ENCODE measurements around the gene TERT.

DNA sequence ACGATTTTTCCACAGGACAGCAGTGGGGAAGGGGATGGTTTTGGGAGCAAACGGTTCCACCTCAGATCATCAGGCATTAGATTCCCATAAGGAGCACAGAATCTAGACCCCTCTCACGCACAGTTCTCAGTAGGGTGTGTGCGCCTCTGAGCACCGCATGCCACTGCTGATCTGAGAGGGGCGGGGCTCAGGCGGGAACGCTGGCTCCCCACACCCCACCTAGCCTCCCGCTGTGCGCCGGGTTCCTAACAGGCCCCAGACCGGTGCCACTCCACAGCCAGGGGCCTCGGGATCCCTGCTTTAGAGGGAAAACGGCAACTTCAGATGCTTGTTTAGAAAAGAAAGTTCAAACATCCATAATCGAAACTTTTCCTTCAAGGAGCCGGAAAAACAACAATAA lies 20.4 kb downstream of the TERT start:
- TF ChIP-seq, protein P1, sequence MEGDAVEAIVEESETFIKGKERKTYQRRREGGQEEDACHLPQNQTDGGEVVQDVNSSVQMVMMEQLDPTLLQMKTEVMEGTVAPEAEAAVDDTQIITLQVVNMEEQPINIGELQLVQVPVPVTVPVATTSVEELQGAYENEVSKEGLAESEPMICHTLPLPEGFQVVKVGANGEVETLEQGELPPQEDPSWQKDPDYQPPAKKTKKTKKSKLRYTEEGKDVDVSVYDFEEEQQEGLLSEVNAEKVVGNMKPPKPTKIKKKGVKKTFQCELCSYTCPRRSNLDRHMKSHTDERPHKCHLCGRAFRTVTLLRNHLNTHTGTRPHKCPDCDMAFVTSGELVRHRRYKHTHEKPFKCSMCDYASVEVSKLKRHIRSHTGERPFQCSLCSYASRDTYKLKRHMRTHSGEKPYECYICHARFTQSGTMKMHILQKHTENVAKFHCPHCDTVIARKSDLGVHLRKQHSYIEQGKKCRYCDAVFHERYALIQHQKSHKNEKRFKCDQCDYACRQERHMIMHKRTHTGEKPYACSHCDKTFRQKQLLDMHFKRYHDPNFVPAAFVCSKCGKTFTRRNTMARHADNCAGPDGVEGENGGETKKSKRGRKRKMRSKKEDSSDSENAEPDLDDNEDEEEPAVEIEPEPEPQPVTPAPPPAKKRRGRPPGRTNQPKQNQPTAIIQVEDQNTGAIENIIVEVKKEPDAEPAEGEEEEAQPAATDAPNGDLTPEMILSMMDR (conservative IDR thresholded peaks at IDR 0.05 in 1 of 2, IDR thresholded peaks at IDR 0.05 in 1 of 2; ENCODE audit: extremely low read depth in 1 of 2, insufficient read depth in 1 of 2, low read depth in 1 of 2, low read length in 2 of 2) = no peak
- no peak for TF ChIP-seq EZH2 (IDR thresholded peaks at IDR 0.05; ENCODE audit: borderline replicate concordance, low read length)

Measured in mammary epithelial cell (primary cell).